DOHH2 (cell line): ENCODE results near the gene CRELD2.

Experiments used
- H3F3A ChIP-seq: fragments of 200-600 bp; sonication (generic), shearing (Covaris generic); 2 replicates; pipeline ENCODE4 v1.6.0; 2016; ENCODE audit warnings: antibody characterized with exemption, mild to moderate bottlenecking; ENCODE audit not compliant: control insufficient read depth, insufficient read depth
- H3K27ac ChIP-seq: fragments of 200-600 bp; sonication (generic); 2 replicates; pipeline ENCODE4 v1.5.1; 2014; ENCODE audit warnings: low read depth, mild to moderate bottlenecking, low read length, moderate library complexity
- H3K27me3 ChIP-seq: fragments of 200-600 bp; sonication (generic); 2 replicates; pipeline ENCODE4 v1.6.1; 2014; ENCODE audit warnings: mild to moderate bottlenecking, low read length, mixed read lengths; ENCODE audit not compliant: control insufficient read depth
- H3K36me3 ChIP-seq: fragments of 200-600 bp; sonication (generic); 2 replicates; pipeline ENCODE4 v1.6.1; 2014; ENCODE audit warnings: mild to moderate bottlenecking, low read length, moderate library complexity, mixed read lengths; ENCODE audit not compliant: control insufficient read depth
- H3K4me1 ChIP-seq: fragments of 200-600 bp; sonication (generic); 2 replicates; pipeline ENCODE4 v1.6.1; 2014; ENCODE audit warnings: mild to moderate bottlenecking, low read length, mixed read lengths; ENCODE audit not compliant: control insufficient read depth
- H3K4me2 ChIP-seq: fragments of 200-600 bp; sonication (generic); 2 replicates; pipeline ENCODE4 v1.6.0; 2014; ENCODE audit warnings: mild to moderate bottlenecking, low read length, moderate library complexity
- H3K4me3 ChIP-seq: fragments of 200-600 bp; sonication (generic); 2 replicates; pipeline ENCODE4 v1.5.1; 2014; ENCODE audit warnings: mild to moderate bottlenecking, low read length, mixed read lengths
- H3K79me2 ChIP-seq: fragments of 200-600 bp; sonication (generic); 2 replicates; pipeline ENCODE4 v1.6.1; 2014; ENCODE audit warnings: mild to moderate bottlenecking, low read length, mixed read lengths; ENCODE audit not compliant: control insufficient read depth
- H3K9me2 ChIP-seq: fragments of 200-600 bp; sonication (generic); replicated peaks from 2 replicates; pipeline ENCODE4 v1.6.1; 2014; ENCODE audit warnings: mild to moderate bottlenecking, low read length, mixed read lengths; ENCODE audit not compliant: control insufficient read depth
- H3K9me3 ChIP-seq: fragments of 200-600 bp; sonication (generic); 2 replicates; pipeline ENCODE4 v1.6.1; 2014; ENCODE audit warnings: antibody characterized with exemption, low read length, mixed read lengths; ENCODE audit not compliant: control insufficient read depth, insufficient read depth
- H4K20me1 ChIP-seq: fragments of 200-600 bp; sonication (generic); 2 replicates; pipeline ENCODE4 v1.6.0; 2014; ENCODE audit warnings: low read depth, mild to moderate bottlenecking, antibody characterized with exemption, low read length, moderate library complexity; ENCODE audit not compliant: control insufficient read depth, insufficient read depth
- CTCF ChIP-seq: fragments of 200-600 bp; sonication (generic); IDR thresholded peaks from one replicate; pipeline ENCODE4 v1.5.1; 2014; ENCODE audit warnings: antibody characterized with exemption, mild to moderate bottlenecking, low read depth, low read length; ENCODE audit not compliant: poor library complexity, severe bottlenecking
- EZH2phosphoT487 ChIP-seq: fragments of 200-600 bp; sonication (generic); IDR thresholded peaks from 2 replicates; pipeline ENCODE4 v1.6.1; 2017; ENCODE audit warnings: borderline replicate concordance, mild to moderate bottlenecking, antibody characterized with exemption, low read length, moderate library complexity, mixed read lengths

Gene CRELD2

GRCh38 chr22:49894322-49895054, 23.9 kb upstream of the CRELD2 start:
- Histone ChIP-seq H3K9me2 (no peaks in the 10 kb centered on the region), H3K36me3 (peaks cover 23% of the 10 kb centered on the region), H3K4me2 (no peak overlapping the region), H3F3A (peaks cover 3% of the 10 kb centered on the region; the same call in 1 of the 2 replicates), H3K27me3 (no peaks in the 10 kb centered on the region), H3K4me3 (no peak overlapping the region), H3K79me2 (peaks cover 3% of the 10 kb centered on the region), H3K9me3 (no peaks in the 10 kb centered on the region), H3K4me1 (no peaks in the 10 kb centered on the region), H3K27ac (no peak overlapping the region), H4K20me1 (no peaks in the 10 kb centered on the region)
- TF ChIP-seq CTCF (no peak), EZH2phosphoT487 (no peak)

GRCh38 chr22:49896201-49896600, 22.2 kb upstream of the CRELD2 start:
- H3K27me3 ChIP-seq: no peaks in the 10 kb centered on the region
- no peak overlapping the region for H3K4me3 ChIP-seq
- no peak overlapping the region for H3K4me2 ChIP-seq
- no peaks in the 10 kb centered on the region for H3K9me3 ChIP-seq
- peaks cover 3% of the 10 kb centered on the region; the same call in 1 of the 2 replicates for H3F3A ChIP-seq
- H3K36me3 ChIP-seq: peaks cover 22% of the 10 kb centered on the region
- no peak overlapping the region for H3K27ac ChIP-seq
- H4K20me1 ChIP-seq: no peaks in the 10 kb centered on the region
- H3K4me1 ChIP-seq: no peaks in the 10 kb centered on the region
- H3K79me2 ChIP-seq: no peaks in the 10 kb centered on the region
- no peaks in the 10 kb centered on the region for H3K9me2 ChIP-seq
- no peak for TF ChIP-seq CTCF
- TF ChIP-seq EZH2phosphoT487: no peak

- H3K9me2 ChIP-seq: no peaks in the 10 kb centered on the region
- peaks cover 27% of the 10 kb centered on the region for H3K36me3 ChIP-seq
- H3K27me3 ChIP-seq: no peaks in the 10 kb centered on the region
- no peaks in the 10 kb centered on the region for H4K20me1 ChIP-seq
- no peak overlapping the region for H3K4me2 ChIP-seq
- no peak overlapping the region for H3K27ac ChIP-seq
- peaks cover 3% of the 10 kb centered on the region; the same call in 1 of the 2 replicates for H3F3A ChIP-seq
- no peak for TF ChIP-seq EZH2phosphoT487
- no peak for TF ChIP-seq CTCF
- peaks cover 5% of the 10 kb centered on the region; the same call in 1 of the 2 replicates for H3K9me3 ChIP-seq
- no peak overlapping the region for H3K4me3 ChIP-seq
- H3K79me2 ChIP-seq: no peaks in the 10 kb centered on the region
- no peaks in the 10 kb centered on the region for H3K4me1 ChIP-seq
These were observed 21.3 kb upstream of the CRELD2 start for GRCh38 chr22:49897015-49897684.
